Measurements from ENCODE around the gene HOXC10. TPM values are rescaled to one million over a fixed set of nuclear protein-coding genes. Genes with fewer than 3 reads are reported as not detected.
A peak's percentile ranks its signal among the peaks of the same experiment; 100 is the strongest.

The HOXC10 gene
- total RNA-seq, 1 donor from 2014 or later, result 15.7 TPM

DNA sequence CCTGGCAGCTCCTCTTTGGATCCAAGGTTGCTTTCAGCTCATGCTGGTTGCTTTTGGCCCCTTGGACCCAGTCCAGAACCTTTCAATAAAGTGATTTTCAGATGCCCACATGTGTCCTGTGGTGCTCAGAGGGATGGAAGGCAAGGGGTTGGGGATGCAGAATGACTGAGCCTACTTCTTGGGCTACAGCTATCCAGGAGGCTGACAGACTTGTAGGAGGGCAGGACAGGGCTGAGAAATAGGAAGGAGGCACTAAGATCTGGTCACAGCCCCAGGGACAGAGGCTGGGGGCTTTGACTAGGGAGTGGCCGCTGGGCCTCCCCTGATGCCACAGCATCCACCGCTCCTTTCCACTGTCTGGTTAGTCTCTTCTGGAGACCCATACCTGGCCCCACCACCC, 13.3 kb upstream of the HOXC10 start:
- no peak for DNase-seq (ENCODE audit: low read depth)
- H3K4me3 ChIP-seq (ENCODE audit: low read depth, low read length), result no peak overlapping the region
- TF ChIP-seq, protein P1, sequence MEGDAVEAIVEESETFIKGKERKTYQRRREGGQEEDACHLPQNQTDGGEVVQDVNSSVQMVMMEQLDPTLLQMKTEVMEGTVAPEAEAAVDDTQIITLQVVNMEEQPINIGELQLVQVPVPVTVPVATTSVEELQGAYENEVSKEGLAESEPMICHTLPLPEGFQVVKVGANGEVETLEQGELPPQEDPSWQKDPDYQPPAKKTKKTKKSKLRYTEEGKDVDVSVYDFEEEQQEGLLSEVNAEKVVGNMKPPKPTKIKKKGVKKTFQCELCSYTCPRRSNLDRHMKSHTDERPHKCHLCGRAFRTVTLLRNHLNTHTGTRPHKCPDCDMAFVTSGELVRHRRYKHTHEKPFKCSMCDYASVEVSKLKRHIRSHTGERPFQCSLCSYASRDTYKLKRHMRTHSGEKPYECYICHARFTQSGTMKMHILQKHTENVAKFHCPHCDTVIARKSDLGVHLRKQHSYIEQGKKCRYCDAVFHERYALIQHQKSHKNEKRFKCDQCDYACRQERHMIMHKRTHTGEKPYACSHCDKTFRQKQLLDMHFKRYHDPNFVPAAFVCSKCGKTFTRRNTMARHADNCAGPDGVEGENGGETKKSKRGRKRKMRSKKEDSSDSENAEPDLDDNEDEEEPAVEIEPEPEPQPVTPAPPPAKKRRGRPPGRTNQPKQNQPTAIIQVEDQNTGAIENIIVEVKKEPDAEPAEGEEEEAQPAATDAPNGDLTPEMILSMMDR (conservative IDR thresholded peaks at IDR 0.05; ENCODE audit: low read depth, low read length), result no peak

DNA sequence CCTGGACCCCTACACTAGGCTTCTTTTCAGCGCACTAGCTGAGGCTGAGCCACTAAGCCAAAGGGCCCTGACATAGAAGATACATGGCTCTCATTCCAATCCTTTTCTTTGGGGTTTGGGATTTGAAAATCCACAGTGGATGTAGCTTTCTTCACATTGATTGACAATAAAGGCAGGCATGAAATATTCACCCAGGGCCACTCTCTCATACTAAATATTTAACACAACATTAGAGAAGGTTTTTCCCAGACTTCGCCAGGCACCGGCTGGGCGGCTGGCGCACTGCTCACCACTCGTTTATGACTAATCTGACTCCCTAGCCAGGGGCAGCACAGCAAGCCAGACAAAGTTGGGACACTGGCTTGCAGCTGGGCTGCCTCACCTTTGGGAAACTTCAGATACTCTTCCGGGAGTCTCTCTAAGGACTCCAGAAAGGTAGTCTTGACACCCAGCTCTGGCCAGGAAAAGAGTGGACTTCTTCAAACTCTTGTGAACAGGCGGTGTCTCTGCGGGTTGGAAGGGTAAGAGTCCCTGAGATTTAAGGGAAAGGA, 12.7 kb upstream of the HOXC10 start:
- peak overlapping the region; percentile 77 for H3K4me3 ChIP-seq (ENCODE audit: low read depth, low read length)

DNA sequence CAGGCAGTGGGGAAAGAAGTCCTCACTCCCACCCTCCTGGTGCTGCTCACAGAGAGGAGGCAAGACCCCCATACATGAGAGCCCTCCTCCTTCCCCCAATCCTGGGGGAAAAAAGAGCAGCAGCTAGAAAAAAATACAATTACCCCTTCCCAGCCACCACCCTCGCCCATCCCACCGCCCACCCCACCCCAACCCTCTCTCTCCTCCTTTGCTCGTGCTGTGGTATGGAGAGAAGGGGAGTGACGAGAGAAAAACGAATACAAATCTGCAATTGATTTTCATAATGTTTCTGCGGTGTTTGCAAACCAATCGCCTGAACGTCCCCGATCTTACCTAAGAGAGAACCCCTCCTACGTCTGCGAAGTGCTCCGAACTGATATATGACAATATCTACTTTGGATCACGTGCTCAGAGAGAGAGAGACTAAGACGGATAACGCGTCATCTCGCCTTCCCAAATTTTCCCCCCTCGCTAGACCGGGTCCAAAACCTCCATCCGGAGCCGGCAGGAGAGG, 12.2 kb upstream of the HOXC10 start, which contains the start of gene HOXC11:
Gene HOXC11, plus strand, starts transcription at position 405 of the 514 bp plus-strand sequence. CDS start 116 bp downstream, outside the sequence.
- no peak for DNase-seq (ENCODE audit: low read depth)
- peak within 1 kb of the TSS; percentile 77 for H3K4me3 ChIP-seq (ENCODE audit: low read depth, low read length)
- TF ChIP-seq, protein P1 (conservative IDR thresholded peaks at IDR 0.05; ENCODE audit: low read depth, low read length), result no peak

More for the DNA sequence above, 12.7 kb upstream of the HOXC10 start:
- DNase-seq (ENCODE audit: low read depth), result no peak
- TF ChIP-seq, protein P1 (conservative IDR thresholded peaks at IDR 0.05; ENCODE audit: low read depth, low read length), result no peak

DNA sequence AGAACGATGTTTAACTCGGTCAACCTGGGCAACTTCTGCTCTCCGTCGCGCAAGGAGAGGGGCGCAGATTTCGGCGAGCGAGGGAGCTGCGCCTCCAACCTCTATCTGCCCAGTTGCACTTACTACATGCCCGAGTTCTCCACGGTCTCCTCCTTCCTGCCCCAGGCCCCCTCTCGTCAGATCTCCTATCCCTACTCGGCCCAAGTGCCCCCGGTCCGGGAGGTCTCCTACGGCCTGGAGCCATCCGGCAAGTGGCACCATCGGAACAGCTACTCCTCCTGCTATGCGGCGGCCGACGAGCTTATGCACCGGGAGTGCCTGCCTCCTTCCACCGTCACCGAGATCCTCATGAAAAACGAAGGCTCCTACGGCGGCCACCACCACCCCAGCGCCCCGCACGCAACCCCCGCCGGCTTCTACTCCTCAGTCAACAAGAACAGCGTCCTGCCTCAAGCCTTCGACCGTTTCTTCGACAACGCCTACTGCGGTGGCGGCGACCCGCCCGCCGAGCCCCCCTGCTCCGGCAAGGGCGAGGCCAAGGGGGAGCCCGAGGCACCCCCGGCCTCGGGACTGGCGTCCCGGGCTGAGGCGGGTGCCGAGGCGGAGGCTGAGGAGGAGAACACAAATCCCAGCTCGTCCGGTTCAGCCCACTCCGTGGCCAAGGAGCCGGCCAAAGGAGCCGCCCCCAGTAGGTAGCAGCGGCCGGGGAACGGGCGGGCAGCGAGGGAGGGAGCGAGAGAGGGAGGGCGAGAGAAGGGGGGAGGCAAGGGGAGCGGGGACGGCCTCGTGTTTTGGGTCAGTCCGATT, 11.5 kb upstream of the HOXC10 start:
- no peak for DNase-seq (ENCODE audit: low read depth)
- TF ChIP-seq, protein P1 (conservative IDR thresholded peaks at IDR 0.05; ENCODE audit: low read depth, low read length), result no peak
- peak overlapping the region; percentile 77 for H3K4me3 ChIP-seq (ENCODE audit: low read depth, low read length)

DNA sequence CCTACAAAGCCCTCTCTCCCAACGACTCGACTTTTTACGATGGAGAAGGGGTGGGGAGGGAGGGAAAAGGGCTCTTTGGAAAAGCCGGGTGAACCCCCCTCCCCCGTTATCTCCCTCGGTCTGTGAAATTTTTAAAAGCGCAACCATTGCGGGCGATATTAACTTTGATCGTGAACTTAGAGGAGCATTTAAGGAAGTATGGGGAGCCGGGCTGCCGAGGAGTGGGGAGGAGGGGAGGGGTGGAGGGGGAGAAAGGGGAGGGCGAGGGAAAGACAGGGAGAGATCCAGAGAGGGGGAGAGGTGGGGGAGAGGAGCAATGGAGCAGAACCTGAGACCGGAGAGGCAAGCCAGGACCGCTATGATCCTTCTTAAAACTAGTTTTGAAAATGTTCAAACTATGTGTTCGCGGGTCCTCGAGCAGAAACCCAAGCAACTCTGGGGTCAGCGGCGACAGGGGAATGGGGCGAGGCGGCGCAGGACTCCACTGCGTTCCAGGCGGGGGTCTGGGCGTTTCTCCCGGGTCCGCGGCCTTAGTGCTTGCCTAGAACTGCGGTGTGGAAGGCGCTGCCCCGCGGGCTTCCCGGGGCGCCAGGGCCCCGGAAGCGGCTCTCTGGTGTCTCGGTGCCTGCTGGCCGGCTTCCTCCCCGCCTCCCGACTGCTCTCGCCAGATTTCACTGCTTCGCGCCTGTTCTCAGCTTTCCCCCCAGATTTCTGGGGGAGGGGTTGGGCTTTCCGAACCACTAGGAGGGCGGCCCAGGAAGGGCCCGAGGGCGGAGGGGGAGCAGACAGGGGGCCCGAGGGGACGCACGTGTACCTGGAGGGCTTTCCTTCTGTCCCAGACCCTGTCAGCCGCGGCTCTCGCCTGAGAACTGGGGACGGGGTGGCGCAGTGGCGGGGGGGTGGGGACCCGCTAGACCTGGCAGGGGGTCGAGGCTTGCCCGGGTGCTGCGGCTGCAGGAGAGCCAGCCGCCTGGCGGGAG, 10.6 kb upstream of the HOXC10 start, which contains the start of gene HOTAIR:
Gene HOTAIR, minus strand, starts transcription at position 871 of the 980 bp plus-strand sequence.
- TF ChIP-seq, protein P1 (conservative IDR thresholded peaks at IDR 0.05; ENCODE audit: low read depth, low read length), result no peak
- no peak for DNase-seq (ENCODE audit: low read depth)
- H3K4me3 ChIP-seq (ENCODE audit: low read depth, low read length), result peak within 1 kb of the TSS; percentile 77

DNA sequence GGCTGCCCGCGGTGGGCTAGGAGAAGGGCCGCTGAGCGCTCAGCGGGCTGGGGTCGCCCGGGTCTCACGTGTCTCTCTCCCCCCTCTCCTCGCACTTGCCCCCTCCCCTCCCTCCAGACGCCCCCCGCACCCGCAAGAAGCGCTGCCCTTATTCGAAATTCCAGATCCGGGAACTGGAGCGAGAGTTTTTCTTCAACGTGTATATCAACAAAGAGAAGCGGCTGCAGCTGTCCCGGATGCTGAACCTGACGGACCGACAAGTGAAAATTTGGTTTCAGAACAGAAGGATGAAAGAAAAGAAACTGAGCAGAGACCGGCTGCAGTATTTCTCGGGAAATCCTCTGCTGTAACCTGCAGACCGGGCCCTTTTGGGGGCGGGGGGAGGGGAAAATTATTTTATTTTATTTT, 9.9 kb upstream of the HOXC10 start:
- peak overlapping the region; percentile 77 for H3K4me3 ChIP-seq (ENCODE audit: low read depth, low read length)
- TF ChIP-seq, protein P1 (conservative IDR thresholded peaks at IDR 0.05; ENCODE audit: low read depth, low read length), result no peak
- DNase-seq (ENCODE audit: low read depth), result no peak

Measured in epithelial cell of proximal tubule (primary cell).